Measurements from ENCODE around the gene DUOX1.

Gene DUOX1

GRCh38 chr15:45138814-45139765, 9.3 kb downstream of the DUOX1 start:
- 85% methylated on average over 10 of the region's 12 CpGs for WGBS
- no peak overlapping the region for H2BK120ac ChIP-seq (ENCODE audit: low read depth, low read length)
- no peaks in the 10 kb centered on the region for H3K4me1 ChIP-seq (ENCODE audit: control insufficient read depth, insufficient read depth, low read depth, low read length)
- H3K4me3 ChIP-seq (ENCODE audit: insufficient read depth in 1 of 2, low read depth in 1 of 2, low read length in 2 of 2): no peak overlapping the region
- peaks cover 38 to 46% of the 10 kb centered on the region in 2 experiments for H3K27me3 ChIP-seq (ENCODE audit: control insufficient read depth in 1 of 2, insufficient read depth in 1 of 2, low read length in 2 of 2)
- no peak overlapping the region for H3K9ac ChIP-seq (ENCODE audit: low read length)
- H2BK15ac ChIP-seq (ENCODE audit: low read depth, poor library complexity, severe bottlenecking): no peak overlapping the region
- H3K36me3 ChIP-seq (ENCODE audit: control insufficient read depth in 1 of 2, insufficient read depth in 2 of 2, low read depth in 1 of 2, low read length in 2 of 2): no peaks in the 10 kb centered on the region
- no peaks in the 10 kb centered on the region for H3K79me1 ChIP-seq (replicated peaks; ENCODE audit: low read length, poor library complexity, severe bottlenecking)
- H3K27ac ChIP-seq (ENCODE audit: low read length, poor library complexity, severe bottlenecking): no peak overlapping the region
- H3K4me2 ChIP-seq (ENCODE audit: low read length, poor library complexity, severe bottlenecking): no peak overlapping the region
- no peak overlapping the region for H3K18ac ChIP-seq (ENCODE audit: low read depth in 1 of 2, low read length in 2 of 2)
- no peak overlapping the region for H2BK5ac ChIP-seq (ENCODE audit: low read depth, low read length, poor library complexity, severe bottlenecking)
- H2AK5ac ChIP-seq (ENCODE audit: low read length, severe bottlenecking): no peak overlapping the region
- no peak overlapping the region for H3K23ac ChIP-seq (ENCODE audit: low read length in 2 of 2)
- no peak overlapping the region for H3K4ac ChIP-seq (ENCODE audit: low read depth in 1 of 2, low read length in 2 of 2)
- H2AFZ ChIP-seq (ENCODE audit: low read depth, low read length): no peak overlapping the region
- H2BK12ac ChIP-seq (ENCODE audit: low read length in 2 of 2): no peak overlapping the region
- DNase-seq: no peak
- no peak overlapping the region for H3K14ac ChIP-seq (ENCODE audit: low read length in 2 of 2)
- no peak overlapping the region for H4K91ac ChIP-seq (ENCODE audit: low read length)
- H4K8ac ChIP-seq (ENCODE audit: low read length): no peak overlapping the region
- no peaks in the 10 kb centered on the region for H3K9me3 ChIP-seq (ENCODE audit: control insufficient read depth, low read length)

- Histone ChIP-seq H3K4me1 (ENCODE audit: control insufficient read depth, insufficient read depth, low read depth, low read length) (no peaks in the 10 kb centered on the region), H3K4ac (ENCODE audit: low read depth in 1 of 2, low read length in 2 of 2) (no peak overlapping the region), H3K9ac (ENCODE audit: low read length) (no peak overlapping the region), H2AK5ac (ENCODE audit: low read length, severe bottlenecking) (no peak overlapping the region), H2BK15ac (ENCODE audit: low read depth, poor library complexity, severe bottlenecking) (no peak overlapping the region), H3K79me1 (replicated peaks; ENCODE audit: low read length, poor library complexity, severe bottlenecking) (no peaks in the 10 kb centered on the region), H3K27me3 (ENCODE audit: control insufficient read depth in 1 of 2, insufficient read depth in 1 of 2, low read length in 2 of 2) (peaks cover 34 to 43% of the 10 kb centered on the region in 2 experiments), H3K4me2 (ENCODE audit: low read length, poor library complexity, severe bottlenecking) (no peak overlapping the region), H3K9me3 (ENCODE audit: control insufficient read depth, low read length) (no peaks in the 10 kb centered on the region), H3K27ac (ENCODE audit: low read length, poor library complexity, severe bottlenecking) (no peak overlapping the region), H3K14ac (ENCODE audit: low read length in 2 of 2) (no peak overlapping the region), H3K23ac (ENCODE audit: low read length in 2 of 2) (no peak overlapping the region), H2BK12ac (ENCODE audit: low read length in 2 of 2) (no peak overlapping the region), H3K4me3 (ENCODE audit: insufficient read depth in 1 of 2, low read depth in 1 of 2, low read length in 2 of 2) (no peak overlapping the region), H2AFZ (ENCODE audit: low read depth, low read length) (no peak overlapping the region), H4K91ac (ENCODE audit: low read length) (no peak overlapping the region), H2BK5ac (ENCODE audit: low read depth, low read length, poor library complexity, severe bottlenecking) (no peak overlapping the region), H4K8ac (ENCODE audit: low read length) (no peak overlapping the region), H2BK120ac (ENCODE audit: low read depth, low read length) (no peak overlapping the region), H3K36me3 (ENCODE audit: control insufficient read depth in 1 of 2, insufficient read depth in 2 of 2, low read depth in 1 of 2, low read length in 2 of 2) (no peaks in the 10 kb centered on the region), H3K18ac (ENCODE audit: low read depth in 1 of 2, low read length in 2 of 2) (no peak overlapping the region)
- DNase-seq: no peak
- 92% methylated on average over 6 of the region's 6 CpGs for WGBS
Observed at GRCh38 chr15:45139770-45140169, 10.0 kb downstream of the DUOX1 start.

- H3K36me3 ChIP-seq (ENCODE audit: control insufficient read depth in 1 of 2, insufficient read depth in 2 of 2, low read depth in 1 of 2, low read length in 2 of 2): no peaks in the 10 kb centered on the region
- H2AK5ac ChIP-seq (ENCODE audit: low read length, severe bottlenecking): no peak overlapping the region
- WGBS: 89% methylated on average over 10 of the region's 10 CpGs
- peaks cover 29 to 44% of the 10 kb centered on the region in 2 experiments for H3K27me3 ChIP-seq (ENCODE audit: control insufficient read depth in 1 of 2, insufficient read depth in 1 of 2, low read length in 2 of 2)
- H3K18ac ChIP-seq (ENCODE audit: low read depth in 1 of 2, low read length in 2 of 2): no peak overlapping the region
- no peak overlapping the region for H2BK120ac ChIP-seq (ENCODE audit: low read depth, low read length)
- H3K9ac ChIP-seq (ENCODE audit: low read length): no peak overlapping the region
- no peak overlapping the region for H3K4me2 ChIP-seq (ENCODE audit: low read length, poor library complexity, severe bottlenecking)
- no peaks in the 10 kb centered on the region for H3K79me1 ChIP-seq (replicated peaks; ENCODE audit: low read length, poor library complexity, severe bottlenecking)
- no peak overlapping the region for H3K23ac ChIP-seq (ENCODE audit: low read length in 2 of 2)
- no peak overlapping the region for H2AFZ ChIP-seq (ENCODE audit: low read depth, low read length)
- H2BK15ac ChIP-seq (ENCODE audit: low read depth, poor library complexity, severe bottlenecking): no peak overlapping the region
- H4K91ac ChIP-seq (ENCODE audit: low read length): no peak overlapping the region
- no peak overlapping the region for H4K8ac ChIP-seq (ENCODE audit: low read length)
- no peaks in the 10 kb centered on the region for H3K9me3 ChIP-seq (ENCODE audit: control insufficient read depth, low read length)
- no peak overlapping the region for H2BK5ac ChIP-seq (ENCODE audit: low read depth, low read length, poor library complexity, severe bottlenecking)
- no peak overlapping the region for H3K27ac ChIP-seq (ENCODE audit: low read length, poor library complexity, severe bottlenecking)
- H3K14ac ChIP-seq (ENCODE audit: low read length in 2 of 2): no peak overlapping the region
- no peak overlapping the region for H3K4ac ChIP-seq (ENCODE audit: low read depth in 1 of 2, low read length in 2 of 2)
- no peaks in the 10 kb centered on the region for H3K4me1 ChIP-seq (ENCODE audit: control insufficient read depth, insufficient read depth, low read depth, low read length)
- H2BK12ac ChIP-seq (ENCODE audit: low read length in 2 of 2): no peak overlapping the region
- H3K4me3 ChIP-seq (ENCODE audit: insufficient read depth in 1 of 2, low read depth in 1 of 2, low read length in 2 of 2): no peak overlapping the region
- DNase-seq: no peak
Observed at GRCh38 chr15:45140557-45141250, 10.9 kb downstream of the DUOX1 start.

DNA sequence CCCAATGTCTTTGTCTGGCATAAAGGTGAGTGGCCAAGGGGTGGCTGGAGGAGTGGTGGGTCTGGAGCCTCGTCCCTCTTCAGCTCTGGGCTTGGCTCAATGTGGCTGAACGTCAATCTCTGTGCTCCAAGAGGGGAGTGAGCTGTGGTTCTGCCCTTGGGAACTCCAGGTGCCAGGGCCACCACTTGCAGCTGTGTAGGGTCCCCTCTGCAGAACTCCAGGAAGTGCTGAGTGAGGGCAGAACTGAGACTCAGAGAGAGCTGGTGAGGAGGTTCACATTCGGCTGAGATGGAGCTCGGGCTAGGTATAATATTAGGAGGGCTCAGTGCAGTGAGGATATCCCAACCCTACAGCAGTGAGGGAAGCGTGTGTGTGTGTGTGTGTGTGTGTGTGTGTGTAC, 11.6 kb downstream of the DUOX1 start:
- no peak overlapping the region for H4K8ac ChIP-seq (ENCODE audit: low read length)
- H3K36me3 ChIP-seq (ENCODE audit: control insufficient read depth in 1 of 2, insufficient read depth in 2 of 2, low read depth in 1 of 2, low read length in 2 of 2): no peaks in the 10 kb centered on the region
- no peak overlapping the region for H3K4me2 ChIP-seq (ENCODE audit: low read length, poor library complexity, severe bottlenecking)
- H3K4ac ChIP-seq (ENCODE audit: low read depth in 1 of 2, low read length in 2 of 2): no peak overlapping the region
- H2BK5ac ChIP-seq (ENCODE audit: low read depth, low read length, poor library complexity, severe bottlenecking): no peak overlapping the region
- 79% methylated on average over 4 of the region's 5 CpGs for whole genome bisulfite sequencing
- peak overlapping the region in 1 of 2 experiments; percentile 71 for H3K14ac ChIP-seq (ENCODE audit: low read length in 2 of 2)
- no peaks in the 10 kb centered on the region for H3K9me3 ChIP-seq (ENCODE audit: control insufficient read depth, low read length)
- no peak overlapping the region for H2AK5ac ChIP-seq (ENCODE audit: low read length, severe bottlenecking)
- no peaks in the 10 kb centered on the region for H3K79me1 ChIP-seq (replicated peaks; ENCODE audit: low read length, poor library complexity, severe bottlenecking)
- no peak overlapping the region for H2BK120ac ChIP-seq (ENCODE audit: low read depth, low read length)
- no peak overlapping the region for H3K18ac ChIP-seq (ENCODE audit: low read depth in 1 of 2, low read length in 2 of 2)
- H3K4me1 ChIP-seq (ENCODE audit: control insufficient read depth, insufficient read depth, low read depth, low read length): no peaks in the 10 kb centered on the region
- no peak overlapping the region for H3K4me3 ChIP-seq (ENCODE audit: insufficient read depth in 1 of 2, low read depth in 1 of 2, low read length in 2 of 2)
- no peak for DNase-seq
- H2BK15ac ChIP-seq (ENCODE audit: low read depth, poor library complexity, severe bottlenecking): no peak overlapping the region
- H3K9ac ChIP-seq (ENCODE audit: low read length): no peak overlapping the region
- no peak overlapping the region for H4K91ac ChIP-seq (ENCODE audit: low read length)
- H3K27me3 ChIP-seq (ENCODE audit: control insufficient read depth in 1 of 2, insufficient read depth in 1 of 2, low read length in 2 of 2): peaks cover 23 to 44% of the 10 kb centered on the region in 2 experiments
- no peak overlapping the region for H2BK12ac ChIP-seq (ENCODE audit: low read length in 2 of 2)
- H3K27ac ChIP-seq (ENCODE audit: low read length, poor library complexity, severe bottlenecking): no peak overlapping the region
- H3K23ac ChIP-seq (ENCODE audit: low read length in 2 of 2): no peak overlapping the region
- no peak overlapping the region for H2AFZ ChIP-seq (ENCODE audit: low read depth, low read length)

All from mesenchymal stem cell (in vitro differentiated cells and primary cell).